Trophoblast cell (in vitro differentiated cells and primary cell): ENCODE results near the gene PARP8.

ENCODE experiments used
- DNase-seq, 2 donors: peaks; one replicate each; pipeline ENCODE4 v3.0.0-alpha.2; 2016
- H2AFZ ChIP-seq: 2 replicates; pipeline ENCODE4 v1.6.1; 2013; ENCODE audit warnings: low read length, moderate library complexity, mild to moderate bottlenecking; ENCODE audit not compliant: insufficient read depth, poor library complexity
- H2AK5ac ChIP-seq: 2 replicates; pipeline ENCODE4 v1.6.1; 2013; ENCODE audit warnings: mild to moderate bottlenecking, low read length
- H2BK120ac ChIP-seq: 2 replicates; pipeline ENCODE4 v1.6.1; 2013; ENCODE audit warnings: low read length, mild to moderate bottlenecking, moderate library complexity; ENCODE audit not compliant: insufficient read depth, poor library complexity
- H2BK12ac ChIP-seq: 2 replicates; pipeline ENCODE4 v1.6.1; 2013; ENCODE audit warnings: mild to moderate bottlenecking, low read length, moderate library complexity
- H2BK5ac ChIP-seq: 2 replicates; pipeline ENCODE4 v1.6.1; 2013; ENCODE audit warnings: low read length, low read depth, moderate library complexity, mild to moderate bottlenecking; ENCODE audit not compliant: poor library complexity
- H3K14ac ChIP-seq: 2 replicates; pipeline ENCODE4 v1.6.1; 2013; ENCODE audit warnings: mild to moderate bottlenecking, low read length
- H3K18ac ChIP-seq: 2 replicates; pipeline ENCODE4 v1.6.1; 2013; ENCODE audit warnings: mild to moderate bottlenecking, low read length
- H3K23ac ChIP-seq: 2 replicates; pipeline ENCODE4 v1.6.1; 2013; ENCODE audit warnings: low read length
- H3K27ac ChIP-seq: 2 replicates; pipeline ENCODE4 v1.5.1; 2013; ENCODE audit warnings: low read depth, mild to moderate bottlenecking, inconsistent platforms, low read length, moderate library complexity
- H3K27me3 ChIP-seq: 2 replicates; pipeline ENCODE4 v1.6.1; 2013; ENCODE audit warnings: inconsistent platforms, mild to moderate bottlenecking, low read length, moderate library complexity; ENCODE audit not compliant: insufficient read depth
- H3K36me3 ChIP-seq, 2 experiments: 1 replicate in 1 of 2; 2 replicates in 1 of 2; pipeline ENCODE4 v1.6.1; 2013; ENCODE audit warnings: low read length in 2 of 2, mild to moderate bottlenecking in 2 of 2, moderate library complexity in 1 of 2; ENCODE audit not compliant: insufficient read depth in 2 of 2, control insufficient read depth in 1 of 2
- H3K4ac ChIP-seq: 2 replicates; pipeline ENCODE4 v1.6.1; 2013; ENCODE audit warnings: low read depth, mild to moderate bottlenecking, low read length, moderate library complexity
- H3K4me1 ChIP-seq, 2 experiments: 1 replicate in 1 of 2; 2 replicates in 1 of 2; pipeline ENCODE4 v1.6.1; 2013; ENCODE audit warnings: low read length in 2 of 2, mild to moderate bottlenecking in 2 of 2, moderate library complexity in 1 of 2; ENCODE audit not compliant: insufficient read depth in 2 of 2, control insufficient read depth in 1 of 2
- H3K4me2 ChIP-seq: 2 replicates; pipeline ENCODE4 v1.6.1; 2013; ENCODE audit warnings: inconsistent platforms, mild to moderate bottlenecking, low read length, moderate library complexity
- H3K4me3 ChIP-seq: 2 replicates; pipeline ENCODE4 v1.5.1; 2013; ENCODE audit warnings: mild to moderate bottlenecking, low read depth, low read length, inconsistent platforms
- H3K79me1 ChIP-seq: one replicate; pipeline ENCODE4 v1.6.1; 2013; ENCODE audit warnings: low read length
- H3K79me2 ChIP-seq: 2 replicates; pipeline ENCODE4 v1.6.1; 2013; ENCODE audit warnings: low read length, mild to moderate bottlenecking; ENCODE audit not compliant: control insufficient read depth, insufficient read depth, poor library complexity
- H3K9ac ChIP-seq: 2 replicates; pipeline ENCODE4 v1.6.1; 2013; ENCODE audit warnings: mild to moderate bottlenecking, low read length
- H3K9me3 ChIP-seq: 2 replicates; pipeline ENCODE4 v1.6.1; 2013; ENCODE audit warnings: low read depth, mild to moderate bottlenecking, control low read depth, inconsistent platforms, low read length; ENCODE audit not compliant: insufficient read depth
- H4K12ac ChIP-seq: 2 replicates; pipeline ENCODE4 v1.6.1; 2013; ENCODE audit warnings: low read depth, mild to moderate bottlenecking, low read length, moderate library complexity
- H4K8ac ChIP-seq: 2 replicates; pipeline ENCODE4 v1.6.1; 2013; ENCODE audit warnings: low read depth, mild to moderate bottlenecking, low read length, moderate library complexity
- H4K91ac ChIP-seq: one replicate; pipeline ENCODE4 v1.6.1; 2013; ENCODE audit warnings: low read depth, mild to moderate bottlenecking, low read length, moderate library complexity
- WGBS: extraction: QIAGEN DNeasy Blood & Tissue Kit; methylation state at CpG from one replicate; pipeline ENCODE4 v1.1.7; 2013; ENCODE audit warnings: missing lambda C conversion rate; ENCODE audit not compliant: insufficient read length, insufficient coverage; ENCODE audit errors: extremely low coverage; 5-methylcytosine and 5-hydroxymethylcytosine counted together

The PARP8 gene

GRCh38 chr5:50752800-50753199, 86.4 kb downstream of the PARP8 start:
- Histone ChIP-seq H2AFZ (no peak overlapping the region), H3K27ac (no peak overlapping the region), H3K23ac (no peak overlapping the region), H2BK120ac (no peak overlapping the region), H3K4me1 (no peaks in the 10 kb centered on the region), H3K4ac (no peak overlapping the region), H4K12ac (no peak overlapping the region), H2BK12ac (no peak overlapping the region), H3K9me3 (no peaks in the 10 kb centered on the region), H4K8ac (no peak overlapping the region), H3K18ac (no peak overlapping the region), H3K79me1 (no peaks in the 10 kb centered on the region), H3K14ac (no peak overlapping the region), H3K36me3 (no peaks in the 10 kb centered on the region), H3K27me3 (no peaks in the 10 kb centered on the region), H4K91ac (no peak overlapping the region), H2AK5ac (no peak overlapping the region), H3K79me2 (no peaks in the 10 kb centered on the region), H3K9ac (no peak overlapping the region), H2BK5ac (no peak overlapping the region), H3K4me2 (no peak overlapping the region), H3K4me3 (no peak overlapping the region)
- no peak for DNase-seq

- WGBS = no CpG with 5 or more reads among the region's 1 CpG
- H3K4me1 ChIP-seq = no peaks in the 10 kb centered on the region
- H3K27me3 ChIP-seq = no peaks in the 10 kb centered on the region
- H3K4me2 ChIP-seq = no peak overlapping the region
- no peak overlapping the region for H4K8ac ChIP-seq
- H3K4me3 ChIP-seq = no peak overlapping the region
- H3K14ac ChIP-seq = no peak overlapping the region
- H4K12ac ChIP-seq = no peak overlapping the region
- H2BK12ac ChIP-seq = no peak overlapping the region
- H2AK5ac ChIP-seq = no peak overlapping the region
- H3K36me3 ChIP-seq = no peaks in the 10 kb centered on the region
- H4K91ac ChIP-seq = no peak overlapping the region
- no peaks in the 10 kb centered on the region for H3K79me2 ChIP-seq
- no peak overlapping the region for H3K4ac ChIP-seq
- H2BK5ac ChIP-seq = no peak overlapping the region
- no peak overlapping the region for H2BK120ac ChIP-seq
- H3K9me3 ChIP-seq = no peaks in the 10 kb centered on the region
- H3K27ac ChIP-seq = no peak overlapping the region
- H3K9ac ChIP-seq = no peak overlapping the region
- DNase-seq = no peak
- H3K79me1 ChIP-seq = no peaks in the 10 kb centered on the region
- H3K23ac ChIP-seq = no peak overlapping the region
- H2AFZ ChIP-seq = no peak overlapping the region
- H3K18ac ChIP-seq = no peak overlapping the region
These were observed 93.3 kb downstream of the PARP8 start for GRCh38 chr5:50759526-50760270.

- no peaks in the 10 kb centered on the region for H3K79me1 ChIP-seq
- no peak overlapping the region for H3K18ac ChIP-seq
- H2AK5ac ChIP-seq = no peak overlapping the region
- no peak overlapping the region for H2BK5ac ChIP-seq
- H3K4me3 ChIP-seq = no peak overlapping the region
- no peaks in the 10 kb centered on the region for H3K36me3 ChIP-seq
- no peak overlapping the region for H3K9ac ChIP-seq
- H4K8ac ChIP-seq = no peak overlapping the region
- no peak overlapping the region for H3K4ac ChIP-seq
- H3K4me2 ChIP-seq = no peak overlapping the region
- H3K23ac ChIP-seq = no peak overlapping the region
- no peak overlapping the region for H4K91ac ChIP-seq
- no peak overlapping the region for H3K27ac ChIP-seq
- H3K27me3 ChIP-seq = no peaks in the 10 kb centered on the region
- H3K14ac ChIP-seq = no peak overlapping the region
- H2AFZ ChIP-seq = no peak overlapping the region
- no peaks in the 10 kb centered on the region for H3K4me1 ChIP-seq
- no peak overlapping the region for H2BK12ac ChIP-seq
- DNase-seq = no peak
- H3K9me3 ChIP-seq = no peaks in the 10 kb centered on the region
- no peak overlapping the region for H4K12ac ChIP-seq
- no peak overlapping the region for H2BK120ac ChIP-seq
- no peaks in the 10 kb centered on the region for H3K79me2 ChIP-seq
These were observed 96.9 kb downstream of the PARP8 start for GRCh38 chr5:50763351-50763750.

- no peak overlapping the region for H4K12ac ChIP-seq
- H2BK12ac ChIP-seq = no peak overlapping the region
- no peak overlapping the region for H3K23ac ChIP-seq
- no peak overlapping the region for H3K27ac ChIP-seq
- H3K18ac ChIP-seq = no peak overlapping the region
- no peak overlapping the region for H3K4me3 ChIP-seq
- WGBS = no CpG with 5 or more reads among the region's 7 CpGs
- H3K9me3 ChIP-seq = no peaks in the 10 kb centered on the region
- no peak overlapping the region for H4K91ac ChIP-seq
- H2BK5ac ChIP-seq = no peak overlapping the region
- H3K27me3 ChIP-seq = no peaks in the 10 kb centered on the region
- no peak for DNase-seq
- H2AK5ac ChIP-seq = no peak overlapping the region
- no peak overlapping the region for H3K4ac ChIP-seq
- no peak overlapping the region for H2BK120ac ChIP-seq
- H3K79me1 ChIP-seq = no peaks in the 10 kb centered on the region
- no peaks in the 10 kb centered on the region for H3K4me1 ChIP-seq
- no peak overlapping the region for H4K8ac ChIP-seq
- H3K4me2 ChIP-seq = no peak overlapping the region
- no peak overlapping the region for H3K9ac ChIP-seq
- H3K79me2 ChIP-seq = no peaks in the 10 kb centered on the region
- no peaks in the 10 kb centered on the region for H3K36me3 ChIP-seq
- H2AFZ ChIP-seq = no peak overlapping the region
- no peak overlapping the region for H3K14ac ChIP-seq
These were observed 97.4 kb downstream of the PARP8 start for GRCh38 chr5:50763846-50764245.
